ENCODE results near the gene SHISA9.

SHISA9 gene

GRCh38 chr16:13093661-13094060, 192.3 kb downstream of the SHISA9 start:
- Histone ChIP-seq H3K4me2 (ENCODE audit: low read length) (no peak overlapping the region), H3K27me3 (ENCODE audit: insufficient read depth, low read length) (no peaks in the 10 kb centered on the region; the same call in 1 of the 2 replicates), H3K36me3 (ENCODE audit: insufficient read depth, low read length) (no peaks in the 10 kb centered on the region), H4K20me1 (ENCODE audit: insufficient read depth, low read length) (no peaks in the 10 kb centered on the region), H3K4me1 (ENCODE audit: insufficient read depth, low read length, severe bottlenecking) (no peaks in the 10 kb centered on the region), H3K79me2 (ENCODE audit: insufficient read depth, low read length) (no peaks in the 10 kb centered on the region), H3K9me2 (ENCODE audit: low read depth, low read length) (no peaks in the 10 kb centered on the region), H3K27ac (ENCODE audit: low read depth, low read length, poor library complexity, severe bottlenecking) (no peak overlapping the region), H2AFZ (ENCODE audit: low read length) (no peak overlapping the region), H3K4me3 (ENCODE audit: low read depth, low read length, poor library complexity, severe bottlenecking) (no peak overlapping the region), H3K9ac (ENCODE audit: low read length) (no peak overlapping the region), H3F3A (ENCODE audit: insufficient read depth, low read length) (no peaks in the 10 kb centered on the region), H3K9me3 (ENCODE audit: low read length) (0 out of 2 replicates have a peak, but pooled peaks cover 2% of the 10 kb centered on the region)
- TF ChIP-seq, protein P1, sequence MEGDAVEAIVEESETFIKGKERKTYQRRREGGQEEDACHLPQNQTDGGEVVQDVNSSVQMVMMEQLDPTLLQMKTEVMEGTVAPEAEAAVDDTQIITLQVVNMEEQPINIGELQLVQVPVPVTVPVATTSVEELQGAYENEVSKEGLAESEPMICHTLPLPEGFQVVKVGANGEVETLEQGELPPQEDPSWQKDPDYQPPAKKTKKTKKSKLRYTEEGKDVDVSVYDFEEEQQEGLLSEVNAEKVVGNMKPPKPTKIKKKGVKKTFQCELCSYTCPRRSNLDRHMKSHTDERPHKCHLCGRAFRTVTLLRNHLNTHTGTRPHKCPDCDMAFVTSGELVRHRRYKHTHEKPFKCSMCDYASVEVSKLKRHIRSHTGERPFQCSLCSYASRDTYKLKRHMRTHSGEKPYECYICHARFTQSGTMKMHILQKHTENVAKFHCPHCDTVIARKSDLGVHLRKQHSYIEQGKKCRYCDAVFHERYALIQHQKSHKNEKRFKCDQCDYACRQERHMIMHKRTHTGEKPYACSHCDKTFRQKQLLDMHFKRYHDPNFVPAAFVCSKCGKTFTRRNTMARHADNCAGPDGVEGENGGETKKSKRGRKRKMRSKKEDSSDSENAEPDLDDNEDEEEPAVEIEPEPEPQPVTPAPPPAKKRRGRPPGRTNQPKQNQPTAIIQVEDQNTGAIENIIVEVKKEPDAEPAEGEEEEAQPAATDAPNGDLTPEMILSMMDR (IDR thresholded peaks at IDR 0.05; ENCODE audit: low read length): no peak
- TF ChIP-seq EZH2 (IDR thresholded peaks at IDR 0.05; ENCODE audit: borderline replicate concordance, low read length): no peak

DNA sequence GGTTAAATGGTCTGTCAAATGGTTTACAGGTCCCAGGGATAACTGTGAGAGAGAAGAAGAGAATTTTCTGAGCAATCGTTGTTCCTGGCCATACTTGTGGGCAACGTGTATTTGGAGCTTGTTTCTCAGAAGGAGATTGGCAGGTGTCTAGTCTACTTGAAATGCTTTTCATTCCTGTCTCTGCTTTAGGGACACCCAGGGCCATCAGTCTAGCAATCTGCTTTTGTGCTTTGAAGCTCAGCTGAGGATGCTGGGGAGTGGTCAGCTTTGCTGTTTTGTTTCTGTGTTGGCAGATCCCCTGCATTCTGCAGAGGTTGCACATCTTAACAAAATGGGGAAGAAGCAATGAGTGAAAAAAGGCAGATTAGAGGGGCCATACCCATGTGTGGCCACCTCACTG, 193.7 kb downstream of the SHISA9 start:
- H3F3A ChIP-seq (ENCODE audit: insufficient read depth, low read length): no peaks in the 10 kb centered on the region
- H3K79me2 ChIP-seq (ENCODE audit: insufficient read depth, low read length): no peaks in the 10 kb centered on the region
- no peaks in the 10 kb centered on the region; the same call in 1 of the 2 replicates for H3K27me3 ChIP-seq (ENCODE audit: insufficient read depth, low read length)
- H2AFZ ChIP-seq (ENCODE audit: low read length): no peak overlapping the region
- H3K36me3 ChIP-seq (ENCODE audit: insufficient read depth, low read length): no peaks in the 10 kb centered on the region
- H3K27ac ChIP-seq (ENCODE audit: low read depth, low read length, poor library complexity, severe bottlenecking): no peak overlapping the region
- H3K9me2 ChIP-seq (ENCODE audit: low read depth, low read length): no peaks in the 10 kb centered on the region
- H3K4me3 ChIP-seq (ENCODE audit: low read depth, low read length, poor library complexity, severe bottlenecking): no peak overlapping the region
- no peaks in the 10 kb centered on the region for H4K20me1 ChIP-seq (ENCODE audit: insufficient read depth, low read length)
- no peaks in the 10 kb centered on the region for H3K4me1 ChIP-seq (ENCODE audit: insufficient read depth, low read length, severe bottlenecking)
- H3K9ac ChIP-seq (ENCODE audit: low read length): no peak overlapping the region
- H3K4me2 ChIP-seq (ENCODE audit: low read length): no peak overlapping the region
- TF ChIP-seq, protein P1 (IDR thresholded peaks at IDR 0.05; ENCODE audit: low read length): no peak
- TF ChIP-seq EZH2 (IDR thresholded peaks at IDR 0.05; ENCODE audit: borderline replicate concordance, low read length): no peak
- 0 out of 2 replicates have a peak, but pooled peaks cover 2% of the 10 kb centered on the region for H3K9me3 ChIP-seq (ENCODE audit: low read length)

- TF ChIP-seq, protein P1 (IDR thresholded peaks at IDR 0.05; ENCODE audit: low read length): no peak
- TF ChIP-seq EZH2 (IDR thresholded peaks at IDR 0.05; ENCODE audit: borderline replicate concordance, low read length): no peak
- Histone ChIP-seq H3K4me2 (ENCODE audit: low read length) (no peak overlapping the region), H3K79me2 (ENCODE audit: insufficient read depth, low read length) (no peaks in the 10 kb centered on the region), H3K9ac (ENCODE audit: low read length) (no peak overlapping the region), H3K4me1 (ENCODE audit: insufficient read depth, low read length, severe bottlenecking) (no peaks in the 10 kb centered on the region), H4K20me1 (ENCODE audit: insufficient read depth, low read length) (no peaks in the 10 kb centered on the region), H2AFZ (ENCODE audit: low read length) (no peak overlapping the region), H3K9me3 (ENCODE audit: low read length) (0 out of 2 replicates have a peak, but pooled peaks cover 2% of the 10 kb centered on the region), H3K4me3 (ENCODE audit: low read depth, low read length, poor library complexity, severe bottlenecking) (no peak overlapping the region), H3K9me2 (ENCODE audit: low read depth, low read length) (no peaks in the 10 kb centered on the region), H3K27ac (ENCODE audit: low read depth, low read length, poor library complexity, severe bottlenecking) (no peak overlapping the region), H3K36me3 (ENCODE audit: insufficient read depth, low read length) (no peaks in the 10 kb centered on the region), H3K27me3 (ENCODE audit: insufficient read depth, low read length) (no peaks in the 10 kb centered on the region; the same call in 1 of the 2 replicates), H3F3A (ENCODE audit: insufficient read depth, low read length) (no peaks in the 10 kb centered on the region)
These were observed 197.1 kb downstream of the SHISA9 start for GRCh38 chr16:13098536-13098935.

Measured in OCI-LY1 (cell line).